ENCODE measurements around the gene AUH.
"Not testable (repeated sequence)": the region's sequence is repeated elsewhere in the genome, so short reads cannot be mapped to it uniquely, and the experiment has no call there.

Gene AUH

DNA sequence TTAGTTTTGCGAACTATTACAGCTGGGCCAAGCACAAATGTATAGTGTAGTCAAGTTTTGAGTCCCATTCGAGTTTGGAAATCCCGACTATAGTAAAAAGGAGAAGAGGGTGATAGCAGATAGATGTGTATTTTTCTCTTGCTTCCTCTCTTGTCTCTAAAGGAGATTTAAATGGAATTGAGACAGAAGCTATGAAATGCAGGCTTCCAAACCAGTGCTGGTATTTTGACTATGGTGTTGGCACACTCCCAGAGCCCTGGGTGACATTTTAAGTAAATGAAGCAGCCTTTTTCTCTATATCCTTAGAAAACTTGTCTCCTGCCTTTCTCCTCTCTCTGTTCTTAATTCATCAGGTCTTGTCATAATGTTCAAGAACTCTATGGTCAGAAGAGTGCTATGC, 17.7 kb upstream of the AUH start:
- no peak for DNase-seq (ENCODE audit: low read depth)

DNA sequence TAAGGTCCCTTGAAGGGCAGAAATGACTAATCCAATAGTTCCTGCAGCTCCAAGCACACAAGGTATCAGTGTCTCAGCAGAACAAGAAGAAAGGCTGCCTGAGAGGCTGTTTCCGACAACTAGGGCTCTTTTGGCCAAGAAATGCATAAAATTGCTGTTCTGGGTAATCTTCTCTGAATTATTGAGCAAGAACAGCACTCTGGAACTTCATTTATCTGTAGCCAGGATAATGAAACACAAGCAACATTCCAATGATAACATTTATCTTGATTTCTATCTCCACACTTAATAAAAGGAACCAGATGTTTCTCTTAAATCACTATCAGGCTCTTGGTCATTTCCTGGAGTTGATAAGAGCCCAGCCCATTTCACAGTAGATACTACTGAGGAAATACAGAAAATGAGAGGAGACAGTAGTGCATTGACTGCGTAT, 17.0 kb upstream of the AUH start:
- peak; percentile 71 for DNase-seq (ENCODE audit: low read depth)

DNA sequence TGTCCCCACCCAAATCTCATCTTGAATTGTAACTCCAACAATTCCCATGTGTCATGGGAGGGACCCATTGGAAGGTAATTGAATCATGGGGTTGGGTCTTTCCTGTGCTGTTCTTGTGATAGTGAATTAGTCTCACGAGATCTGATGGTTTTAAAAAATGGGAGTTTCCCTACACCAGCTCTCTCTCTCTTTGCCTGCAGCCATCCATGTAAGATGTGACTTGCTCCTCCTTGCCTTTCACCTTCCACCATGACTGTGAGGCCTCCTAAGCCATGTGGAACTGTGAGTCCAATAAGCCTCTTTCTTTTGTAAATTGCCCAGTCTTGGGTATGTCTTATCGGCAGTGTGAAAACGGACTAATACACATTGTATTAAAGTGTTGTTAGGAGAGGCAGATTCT, 16.3 kb upstream of the AUH start:
- DNase-seq (ENCODE audit: low read depth) = not testable (repeated sequence)

DNA sequence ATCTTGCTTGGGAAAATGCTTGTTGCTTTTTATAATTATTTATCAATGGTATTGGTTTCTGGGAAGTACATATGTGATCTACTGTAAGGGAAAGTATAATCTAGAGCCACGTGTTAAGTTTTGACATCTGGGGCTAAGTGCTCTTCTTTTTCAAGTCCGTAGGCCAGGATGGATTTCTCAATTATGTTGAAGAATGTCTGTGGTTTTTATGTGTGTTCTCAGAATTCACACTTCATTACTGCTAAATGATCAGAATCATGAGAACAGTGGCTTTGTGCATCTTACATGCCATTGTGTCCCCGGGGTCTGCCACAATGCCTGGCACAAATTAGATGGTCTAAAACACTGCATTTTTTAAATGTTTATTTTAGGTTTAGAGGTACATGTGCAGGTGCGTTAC, 14.5 kb upstream of the AUH start:
- peak; percentile 56 for DNase-seq (ENCODE audit: low read depth)

DNA sequence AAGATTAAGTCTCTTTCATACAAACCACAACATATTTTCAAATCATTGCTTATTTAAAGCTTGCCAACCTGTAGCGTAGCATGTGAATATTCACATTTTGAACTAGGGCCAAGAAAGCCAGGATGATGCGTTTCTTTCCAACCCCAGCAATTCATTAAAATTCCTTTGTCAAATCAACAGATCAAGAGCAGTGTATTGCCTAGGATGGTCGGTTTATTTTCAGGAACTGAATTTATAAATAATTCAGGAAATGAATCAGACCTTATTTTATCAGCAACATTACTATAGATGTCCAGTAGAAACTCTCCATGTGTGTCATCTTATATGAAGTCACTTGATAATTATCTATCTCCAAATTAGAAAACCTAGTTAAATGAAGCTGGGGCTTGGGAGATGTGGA, 13.2 kb upstream of the AUH start:
- DNase-seq (ENCODE audit: low read depth) = peak; percentile 78

DNA sequence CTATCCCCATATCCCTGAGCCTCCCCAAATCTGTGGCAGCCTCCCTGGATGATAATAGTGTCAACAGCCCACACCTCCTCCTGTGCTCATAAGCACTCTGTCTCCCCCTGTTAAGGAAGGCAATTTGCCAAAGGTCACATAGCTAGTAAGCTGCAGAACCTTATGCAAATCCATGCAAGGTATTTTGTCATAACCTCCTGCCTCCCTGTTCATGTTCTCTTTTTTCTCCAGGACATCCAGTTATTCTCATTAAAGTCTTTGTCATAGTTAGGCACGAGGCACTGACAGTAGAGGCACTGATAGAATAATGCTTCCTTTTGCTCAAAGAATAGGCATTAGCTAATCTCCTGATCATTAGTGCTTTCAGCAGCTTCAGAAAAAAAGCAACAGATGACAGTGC, 10.2 kb upstream of the AUH start:
- DNase-seq (ENCODE audit: low read depth) = no peak

DNA sequence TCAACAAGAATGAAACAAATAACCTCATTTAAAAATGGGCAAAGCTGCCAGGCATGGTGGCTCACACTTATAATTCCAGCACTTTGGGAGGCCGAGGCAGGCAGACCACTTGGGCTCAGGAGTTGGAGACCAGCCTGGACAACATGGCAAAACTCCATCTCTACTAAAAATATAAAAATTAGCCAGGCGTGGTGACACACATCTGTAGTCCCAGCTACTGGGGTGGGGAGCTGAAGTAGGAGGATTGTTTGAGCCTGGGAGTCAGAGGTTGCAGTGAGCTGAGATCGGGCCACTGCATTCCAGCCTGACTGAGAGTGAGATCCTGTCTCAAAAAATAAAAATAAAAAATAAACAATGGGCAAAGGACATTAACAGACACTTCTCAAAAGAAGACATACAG, 8.3 kb upstream of the AUH start:
- not testable (repeated sequence) for DNase-seq (ENCODE audit: low read depth)

DNA sequence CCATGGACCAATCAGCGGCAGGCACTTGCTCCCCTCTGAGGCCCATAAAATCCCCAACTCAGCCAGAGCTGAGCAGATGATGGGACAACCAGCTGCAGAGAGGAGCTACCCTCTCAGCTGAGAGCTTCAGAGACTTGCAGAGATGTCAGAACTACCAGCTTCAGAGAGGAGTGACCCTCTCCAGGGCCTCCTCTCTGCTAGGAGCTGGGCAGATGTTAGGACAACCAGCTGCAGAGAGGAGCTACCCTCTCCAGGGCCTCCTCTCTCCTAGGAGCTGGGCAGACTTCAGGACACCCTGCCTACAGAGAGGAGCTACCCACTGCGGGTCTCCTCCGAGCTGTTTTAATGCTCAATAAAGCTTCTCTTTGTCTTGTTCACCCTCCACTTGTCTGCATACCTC, 3.0 kb upstream of the AUH start:
- DNase-seq (ENCODE audit: low read depth) = no peak

DNA sequence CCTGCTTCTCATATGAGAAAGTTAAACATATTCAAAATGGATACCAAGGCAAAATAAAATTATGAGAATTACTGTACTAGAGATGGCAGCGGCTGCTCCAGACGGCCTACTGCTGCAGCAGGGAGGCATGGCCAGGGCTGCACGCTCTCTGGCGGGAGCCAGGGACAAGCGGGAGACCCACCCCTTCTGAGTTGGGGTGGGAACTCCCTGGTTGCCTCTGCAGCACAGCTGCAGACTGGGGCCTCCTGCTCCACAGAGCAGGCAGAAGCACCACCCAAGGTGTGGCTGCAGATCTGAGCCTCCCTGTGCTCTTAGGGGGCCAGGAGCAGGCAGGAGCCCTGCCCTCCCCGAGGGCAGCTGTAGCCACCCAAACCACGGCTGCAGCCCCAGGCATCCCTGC, 2.3 kb upstream of the AUH start:
- DNase-seq (ENCODE audit: low read depth) = no peak

DNA sequence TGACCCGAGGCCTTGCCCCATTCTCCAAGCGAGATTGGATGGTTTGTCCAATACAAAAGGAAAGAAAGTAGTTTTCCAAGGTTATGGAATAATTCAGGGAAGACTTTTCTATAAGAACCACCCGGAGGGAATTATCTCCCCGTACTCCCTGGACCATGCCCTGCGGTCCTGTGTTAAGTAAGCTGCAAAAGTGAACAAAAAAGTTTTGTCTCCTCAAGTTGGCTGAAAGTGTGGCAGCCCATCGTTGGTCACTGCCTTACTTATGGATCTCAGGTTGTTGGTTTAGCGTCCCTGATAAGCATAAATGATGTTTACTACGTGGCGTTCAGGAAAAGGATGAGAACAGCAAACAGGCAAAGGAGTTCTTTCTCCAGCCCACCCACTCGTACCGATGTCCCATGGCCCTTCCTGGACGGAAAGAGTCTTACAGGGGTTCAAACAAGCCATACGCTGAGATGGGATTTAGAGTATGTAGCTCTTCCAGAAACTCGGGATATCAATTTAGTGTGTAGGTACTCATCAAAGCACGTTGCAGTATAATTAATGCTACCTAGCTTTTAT, 413 bp upstream of the AUH start:
- DNase-seq (ENCODE audit: low read depth) = no peak

DNA sequence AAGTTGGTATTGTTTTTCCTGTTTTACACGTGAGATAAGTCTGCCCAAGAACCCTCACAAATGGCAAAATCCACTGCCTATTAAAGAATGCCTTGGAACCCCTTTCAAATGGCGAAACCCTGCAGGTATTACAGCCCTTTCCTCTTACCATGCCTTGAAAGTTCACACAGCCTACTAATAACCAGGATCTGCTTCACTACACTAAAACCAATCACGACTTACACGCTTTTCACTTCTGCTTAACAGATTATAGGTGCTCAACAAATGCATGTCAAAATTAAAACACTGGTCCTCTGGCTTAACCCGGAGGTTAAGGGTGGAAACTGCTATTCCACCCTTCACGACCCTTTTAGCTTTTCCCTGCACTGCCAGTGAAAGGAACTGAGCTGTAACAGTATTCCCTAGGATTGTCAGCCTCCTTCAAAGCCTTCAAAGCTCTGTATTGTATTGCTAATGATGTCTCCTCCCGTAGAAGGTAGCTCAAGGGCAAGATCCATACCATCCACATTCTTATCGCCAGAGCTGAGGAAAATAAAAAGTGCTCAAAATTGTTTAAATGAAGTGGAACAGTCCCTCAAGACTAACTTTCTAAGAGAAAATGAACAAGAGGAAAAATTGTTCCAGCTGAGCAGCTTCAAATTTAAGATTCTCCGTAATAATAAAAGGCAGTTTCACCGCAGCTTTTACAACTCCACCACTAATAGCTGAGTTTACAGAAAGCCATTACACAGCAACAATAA, 997 bp downstream of the AUH start:
- no peak for DNase-seq (ENCODE audit: low read depth)

DNA sequence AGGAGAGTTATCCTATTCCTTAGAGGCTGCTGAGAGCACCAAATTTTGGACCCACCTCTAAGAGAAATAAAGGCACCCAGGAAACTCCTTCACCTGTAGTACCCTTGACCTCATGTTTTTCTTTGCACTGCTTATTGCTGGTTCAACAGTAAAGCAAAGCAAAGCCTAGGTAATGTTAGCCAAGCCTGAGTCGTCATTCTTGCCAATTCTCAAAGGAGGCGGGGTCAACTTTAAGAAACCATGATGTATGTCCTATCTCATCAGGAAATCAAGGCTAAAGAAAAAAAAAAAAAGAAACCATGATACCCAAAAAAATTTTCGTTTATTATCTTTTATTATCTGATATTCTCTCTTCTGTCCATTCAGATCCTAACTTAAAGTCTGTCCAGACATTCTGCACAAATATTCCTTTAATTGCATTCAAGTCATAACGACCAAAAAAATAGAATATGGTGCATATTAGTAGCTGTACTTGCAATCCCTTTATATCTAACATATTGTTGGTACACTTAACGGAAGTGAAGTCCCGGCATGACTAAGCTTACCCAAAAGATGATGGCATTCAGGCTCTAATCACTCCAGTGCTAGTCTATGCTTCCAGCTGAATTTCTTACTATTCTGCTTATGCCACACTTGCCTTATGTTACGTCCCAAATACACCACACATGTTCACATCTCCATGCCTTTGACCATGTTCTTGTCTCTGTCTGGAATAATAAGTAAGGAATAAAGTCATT, 1.8 kb downstream of the AUH start:
- DNase-seq (ENCODE audit: low read depth) = peak; percentile 2

DNA sequence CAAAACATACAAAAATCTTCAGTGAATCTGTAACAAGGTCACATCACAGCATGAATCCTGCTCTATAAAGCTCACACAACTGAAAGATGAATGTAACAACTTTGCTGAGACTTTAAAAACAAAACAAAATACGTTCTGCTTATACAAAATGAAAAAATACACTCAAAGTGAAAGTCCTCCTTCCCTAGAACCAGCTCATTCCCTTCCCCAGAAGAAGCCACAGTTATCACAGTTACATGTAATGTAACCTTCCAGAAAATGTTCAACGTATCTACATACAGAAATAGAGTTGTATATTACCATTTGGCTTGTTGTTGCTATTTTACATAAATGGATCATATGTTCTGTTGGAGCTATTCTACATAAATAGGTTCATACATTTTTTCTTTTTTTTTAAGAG, 2.6 kb downstream of the AUH start:
- no peak for DNase-seq (ENCODE audit: low read depth)

DNA sequence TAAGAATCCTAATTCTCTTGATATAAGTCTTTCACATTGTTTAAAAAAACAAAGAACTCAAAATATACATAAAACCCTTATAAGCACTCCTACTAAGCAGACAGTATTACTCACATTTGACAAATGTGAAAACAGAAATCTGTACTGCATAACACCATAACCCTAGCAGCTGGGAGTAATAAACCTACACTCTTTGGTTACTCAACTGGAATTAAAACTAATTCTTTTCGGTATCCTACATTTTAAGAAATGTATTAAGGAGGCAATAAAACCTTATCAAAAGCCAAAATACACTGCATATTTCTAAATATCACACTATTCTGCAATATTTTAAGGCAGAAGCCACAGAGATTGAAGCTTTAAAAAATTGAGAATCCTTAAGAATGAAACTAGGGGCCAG, 6.8 kb downstream of the AUH start:
- no peak for DNase-seq (ENCODE audit: low read depth)

DNA sequence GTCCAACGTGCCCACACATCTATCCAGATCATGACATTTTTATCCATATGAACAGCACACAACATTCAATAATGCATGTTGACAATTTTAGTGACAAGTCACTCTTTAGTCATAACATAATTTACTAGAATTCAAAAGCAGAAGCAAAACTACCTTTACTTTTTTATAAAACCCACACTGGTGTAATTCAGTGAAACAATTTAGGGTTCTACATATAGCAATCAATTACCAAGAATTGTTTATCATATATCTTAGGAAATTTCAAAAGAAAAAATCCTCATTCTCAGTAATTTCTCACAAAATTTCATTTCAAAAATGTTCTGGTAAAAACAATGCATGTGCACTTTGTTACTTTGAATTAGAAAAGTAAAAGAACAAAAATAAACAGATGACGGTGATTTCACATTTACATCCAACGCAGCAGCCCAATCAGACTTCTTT, 12.6 kb downstream of the AUH start:
- no peak for DNase-seq (ENCODE audit: low read depth)

DNA sequence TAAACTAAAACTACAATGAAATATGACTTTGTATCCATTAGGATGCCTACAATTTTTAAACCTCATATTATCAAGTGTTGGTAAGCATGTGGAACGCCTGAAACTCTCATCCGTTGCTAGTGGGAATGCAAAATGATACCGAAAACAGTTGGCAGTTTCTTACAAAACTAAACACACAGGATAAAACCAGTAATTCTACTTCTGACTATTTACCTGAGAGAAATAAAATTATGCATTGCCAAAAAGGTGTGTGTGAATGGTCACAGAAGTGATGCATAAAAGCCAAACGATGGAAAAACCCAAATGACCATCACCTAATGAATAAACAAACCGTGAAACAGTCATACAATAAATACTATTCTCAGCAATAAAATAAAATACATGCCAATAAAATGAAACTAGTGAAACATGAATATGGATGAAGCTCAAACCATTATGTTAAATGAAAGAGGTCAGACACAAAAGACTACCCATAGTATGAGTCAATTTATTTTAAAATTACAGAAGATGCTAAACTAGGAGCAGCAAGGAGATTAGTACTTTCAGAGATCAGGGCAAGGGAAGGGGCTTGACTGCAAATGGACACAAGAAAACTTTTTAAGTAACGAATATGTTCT, 13.4 kb downstream of the AUH start:
- DNase-seq (ENCODE audit: low read depth) = no peak

DNA sequence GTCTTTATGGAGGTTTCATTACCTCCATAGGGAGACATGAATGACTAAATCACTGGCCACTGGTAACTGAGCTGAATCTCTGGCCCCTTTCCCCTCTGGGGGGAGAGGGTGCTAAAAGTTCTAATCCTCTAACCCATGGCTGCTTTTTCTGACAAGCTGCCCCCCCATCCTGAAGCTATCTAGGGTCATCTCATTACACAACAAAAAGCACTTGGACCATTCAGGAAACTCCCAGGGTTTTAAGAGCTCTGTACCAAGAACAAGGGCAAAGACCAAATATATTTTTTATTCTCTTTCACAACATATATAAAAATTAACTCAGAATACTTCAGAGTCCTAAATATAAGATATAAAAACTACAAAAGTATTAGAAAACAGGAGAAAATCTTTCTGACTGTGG, 14.3 kb downstream of the AUH start:
- no peak for DNase-seq (ENCODE audit: low read depth)

DNA sequence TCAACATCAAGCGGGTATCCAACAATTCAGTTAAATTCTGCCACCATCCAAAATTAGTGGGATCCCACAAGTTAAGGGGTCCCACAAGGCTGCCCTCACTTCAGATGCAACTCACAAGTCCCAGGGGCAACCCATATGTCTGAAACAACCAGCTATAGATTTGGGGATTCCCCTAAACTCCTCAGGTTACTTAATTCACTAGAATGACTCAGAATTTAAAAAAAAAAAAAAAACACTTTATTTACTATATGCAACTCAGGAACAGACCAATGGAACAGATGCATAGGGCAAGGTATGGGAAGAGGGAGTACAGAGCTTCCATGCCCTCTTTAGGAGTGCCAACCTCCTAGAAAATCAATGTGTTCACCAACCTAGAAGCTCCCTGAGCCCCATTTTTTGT, 15.1 kb downstream of the AUH start:
- DNase-seq (ENCODE audit: low read depth) = no peak

DNA sequence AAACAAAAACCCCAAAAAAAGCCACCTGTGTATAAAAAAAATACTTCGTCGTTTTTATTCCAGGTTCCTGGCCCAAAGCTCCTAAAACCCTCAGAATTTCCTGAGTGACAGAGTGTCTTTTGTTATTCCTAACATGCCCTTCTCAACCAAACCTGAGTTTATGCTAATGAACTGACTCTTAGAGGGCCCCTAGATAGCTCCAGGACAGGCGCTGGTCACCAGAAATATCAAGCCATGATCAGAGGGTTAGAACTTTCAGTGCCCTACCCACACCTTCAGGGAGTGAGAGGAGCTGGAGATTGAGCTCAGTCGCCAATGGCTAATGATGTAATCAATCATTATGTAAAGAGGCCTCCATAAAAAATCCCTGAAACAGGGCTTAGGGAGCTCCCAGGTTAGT, 15.7 kb downstream of the AUH start:
- no peak for DNase-seq (ENCODE audit: low read depth)

DNA sequence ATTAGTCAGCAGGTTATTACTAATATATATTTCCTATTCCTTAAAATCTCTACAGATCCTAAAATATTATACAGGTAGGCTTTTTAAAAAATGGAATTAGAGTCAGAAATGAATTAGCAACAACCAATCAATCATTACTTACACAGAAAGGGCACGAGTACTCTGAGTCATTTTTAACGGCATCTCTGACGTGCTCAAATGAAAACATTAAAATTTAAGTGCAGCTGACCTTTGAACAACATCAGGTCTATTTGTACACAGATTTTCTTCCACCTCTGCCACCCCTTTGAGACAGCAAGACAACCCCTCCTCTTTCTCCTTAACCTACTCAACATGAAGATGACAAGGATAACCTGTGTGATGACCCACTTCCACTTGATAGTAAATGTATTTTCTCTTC, 19.1 kb downstream of the AUH start:
- DNase-seq (ENCODE audit: low read depth) = no peak

DNA sequence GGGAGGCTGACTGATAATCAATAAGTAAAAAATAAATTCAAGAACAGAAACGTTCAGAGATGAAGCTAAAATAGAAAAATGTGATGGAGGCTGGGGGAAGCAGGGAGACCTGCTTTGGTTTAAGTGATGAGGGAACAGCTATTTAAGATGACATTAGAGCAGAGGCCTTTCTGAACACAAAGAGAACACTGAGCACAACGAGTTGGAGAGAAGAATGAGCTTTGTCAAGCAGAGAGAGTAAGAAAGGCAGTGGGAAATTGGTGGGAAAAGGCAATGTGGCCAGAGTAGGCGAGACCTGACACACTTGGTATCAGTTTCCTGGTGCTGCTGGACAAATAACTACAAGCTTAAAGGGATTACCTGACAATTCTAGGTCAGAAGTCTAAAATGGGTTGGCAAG, 20.0 kb downstream of the AUH start:
- no peak for DNase-seq (ENCODE audit: low read depth)

DNA sequence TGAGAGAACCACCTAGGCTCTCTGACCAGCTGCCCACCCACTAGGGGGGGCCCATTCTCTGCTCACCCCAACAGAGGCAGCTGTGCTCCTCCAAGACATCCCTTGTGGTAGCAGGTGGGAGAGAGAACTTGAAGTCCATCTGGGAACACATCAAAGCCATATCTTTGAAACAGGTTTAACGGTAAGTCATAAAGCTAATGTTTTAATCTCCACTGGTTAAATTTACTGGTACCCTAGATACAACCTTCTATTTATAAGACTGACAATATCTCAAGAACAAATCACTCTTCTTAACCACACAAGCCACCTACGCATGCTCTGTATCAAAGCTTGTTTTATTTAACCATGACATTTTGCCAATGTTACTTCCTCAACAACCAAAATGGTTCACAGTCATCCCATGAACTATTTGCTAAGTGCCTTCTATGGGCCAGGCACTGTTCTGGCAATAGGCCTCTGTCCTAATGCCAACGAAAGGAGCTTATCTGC, 20.4 kb downstream of the AUH start:
- DNase-seq (ENCODE audit: low read depth) = no peak

DNA sequence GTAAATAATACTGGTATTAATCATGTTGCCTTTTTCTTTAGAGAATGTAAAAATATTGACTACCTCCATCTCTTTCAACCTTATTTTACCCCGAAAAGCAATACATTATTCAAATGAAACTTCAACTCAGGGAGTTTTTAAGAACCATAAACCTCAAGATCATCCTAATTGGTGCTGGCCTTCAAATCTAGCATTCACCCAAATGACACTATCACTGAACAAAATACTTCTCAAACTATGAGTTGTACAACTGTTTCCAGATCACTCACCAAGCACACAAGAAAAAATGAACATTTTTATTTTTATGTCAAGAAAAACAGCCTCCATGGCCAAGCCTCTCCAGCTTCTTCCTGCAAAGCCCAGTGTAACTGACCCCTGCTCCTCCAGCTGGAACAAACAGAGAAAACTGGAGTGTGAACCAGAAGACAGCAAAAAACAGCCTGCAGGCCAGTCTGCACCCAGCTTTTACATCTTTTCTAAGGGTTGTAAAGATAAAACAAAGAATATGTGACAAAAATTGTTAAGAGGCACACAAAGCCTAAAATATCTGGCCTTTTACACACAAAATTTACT, 21.2 kb downstream of the AUH start:
- DNase-seq (ENCODE audit: low read depth) = no peak

All from fibroblast of gingiva (primary cell).